SKM-1 treated with dmso at 0.1 percent for 144 hours (cell line): Measurements from ENCODE around the gene LHPP.
"Not testable (repeated sequence)": the region's sequence is repeated elsewhere in the genome, so short reads cannot be mapped to it uniquely, and the experiment has no call there.

Experiments used
- DNase-seq: peaks from one replicate; lab custom pipeline; 2025; ENCODE audit not compliant: unreplicated experiment; lab: John Stamatoyannopoulos, UW

Gene LHPP

GRCh38 chr10:124461642-124462347 lies at the start of gene LHPP:
Gene LHPP, plus strand, starts transcription at chr10:124461823. Its CDS starts 40 bp downstream, at chr10:124461863.
- DNase-seq, result peak; percentile 64

- DNase-seq, result no peak
Observed at GRCh38 chr10:124414076-124414475, 47.5 kb upstream of the LHPP start.

- no peak for DNase-seq
Observed at GRCh38 chr10:124415210-124415609, 46.4 kb upstream of the LHPP start.

GRCh38 chr10:124416733-124417132 lies 44.9 kb upstream of the LHPP start:
- no peak for DNase-seq

- peak; percentile 13 for DNase-seq
Observed at GRCh38 chr10:124417895-124418725, 43.5 kb upstream of the LHPP start.

GRCh38 chr10:124418726-124419501 lies 42.7 kb upstream of the LHPP start, which contains the start of gene OAT:
Gene OAT, minus strand, starts transcription at chr10:124418923. Its CDS starts 6,752 bp downstream, at chr10:124412171.
- peak; percentile 94 for DNase-seq

GRCh38 chr10:124419635-124420034 lies 42.0 kb upstream of the LHPP start:
- no peak for DNase-seq

- DNase-seq, result no peak
Observed at GRCh38 chr10:124420254-124420653, 41.4 kb upstream of the LHPP start.

- DNase-seq, result no peak
Observed at GRCh38 chr10:124422742-124423141, 38.9 kb upstream of the LHPP start.

- no peak for DNase-seq
Observed at GRCh38 chr10:124423813-124424212, 37.8 kb upstream of the LHPP start.

GRCh38 chr10:124425227-124425962 lies 36.2 kb upstream of the LHPP start:
- DNase-seq, result no peak

- no peak for DNase-seq
Observed at GRCh38 chr10:124428207-124428777, 33.3 kb upstream of the LHPP start.

- DNase-seq, result no peak
Observed at GRCh38 chr10:124429576-124429975, 32.0 kb upstream of the LHPP start.

- no peak for DNase-seq
Observed at GRCh38 chr10:124430077-124430476, 31.5 kb upstream of the LHPP start.

GRCh38 chr10:124433461-124433860 lies 28.2 kb upstream of the LHPP start:
- no peak for DNase-seq

- not testable (repeated sequence) for DNase-seq
Observed at GRCh38 chr10:124435683-124436082, 25.9 kb upstream of the LHPP start.

- DNase-seq, result no peak
Observed at GRCh38 chr10:124436191-124436638, 25.4 kb upstream of the LHPP start.

GRCh38 chr10:124441694-124442093 lies 19.9 kb upstream of the LHPP start:
- DNase-seq, result not testable (repeated sequence)

- no peak for DNase-seq
Observed at GRCh38 chr10:124446830-124447750, 14.5 kb upstream of the LHPP start.
